HG03159 (cell line): Measurements from ENCODE around the gene SNX5.

Experiments
- ATAC-seq: cut with Tn5 transposase; IDR thresholded peaks from one replicate; pipeline ENCODE4 v1.9.1; 2021; ENCODE audit warnings: mild to moderate bottlenecking, moderate library complexity; ENCODE audit not compliant: unreplicated experiment

Gene SNX5

GRCh38 chr20:17968366-17969277 lies at the start of gene SNX5, which contains the start of gene MGME1:
Gene SNX5, minus strand, starts transcription at chr20:17968794. Its CDS starts 369 bp downstream, at chr20:17968425.
Gene MGME1, plus strand, starts transcription at chr20:17969018. Its CDS starts 842 bp downstream, at chr20:17969860.
- ATAC-seq, result peak; percentile 87

DNA sequence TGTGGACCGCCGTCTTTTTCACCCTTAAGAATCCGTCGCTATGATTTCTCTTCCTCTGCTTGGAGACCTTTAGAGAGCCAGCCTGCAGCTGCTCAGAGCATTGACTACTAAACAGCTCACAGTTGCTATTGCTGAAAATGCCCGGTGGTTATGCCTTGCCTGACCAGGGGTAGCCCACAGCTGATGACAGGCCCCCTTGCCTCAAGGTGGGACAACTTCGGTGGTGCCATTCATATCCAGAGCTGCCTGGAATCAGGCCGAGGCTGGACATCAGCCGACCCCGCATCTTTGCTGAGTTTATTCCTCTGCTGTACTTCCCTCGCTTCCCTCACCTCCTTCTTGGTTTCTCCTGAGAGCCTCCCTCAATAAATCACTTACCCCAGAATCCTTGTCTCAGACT lies 49.5 kb upstream of the SNX5 start:
- ATAC-seq, result no peak

DNA sequence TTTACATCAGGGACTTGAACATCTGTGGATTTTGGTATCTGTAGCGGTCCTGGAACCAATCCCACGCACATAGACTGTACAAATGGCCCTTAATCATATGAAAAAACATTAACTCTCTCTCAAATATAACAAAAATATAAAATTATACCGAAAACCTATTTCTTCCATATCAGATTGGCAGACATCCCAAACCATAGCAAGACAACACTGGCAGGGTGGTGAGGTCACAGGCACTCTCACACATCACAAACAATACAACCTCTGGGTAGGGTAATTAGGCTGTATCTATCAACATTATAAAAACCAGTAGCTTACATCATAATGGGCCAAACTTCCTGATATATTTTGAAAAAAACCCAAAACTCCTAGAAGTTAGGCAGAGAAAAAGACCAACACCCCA lies 48.2 kb upstream of the SNX5 start:
- ATAC-seq, result no peak

DNA sequence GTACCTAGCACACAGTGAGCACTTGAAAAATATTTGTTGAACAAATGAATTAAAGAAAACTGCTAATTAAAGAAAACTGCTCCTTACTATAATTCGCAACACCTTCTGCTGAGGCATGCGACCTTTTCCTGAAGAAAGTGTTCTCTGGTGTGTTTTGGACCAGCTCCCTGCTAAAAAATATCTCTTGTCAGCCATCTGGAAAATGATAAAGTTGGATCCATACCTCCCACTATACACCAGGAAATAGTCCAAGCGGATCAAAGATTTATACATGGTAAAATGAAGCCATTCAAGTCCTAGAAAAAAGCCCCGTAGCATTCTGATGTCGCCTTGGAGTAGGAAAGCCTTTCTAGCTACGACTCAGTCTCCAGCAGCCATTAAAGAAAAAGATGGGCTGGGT lies 45.8 kb upstream of the SNX5 start:
- no peak for ATAC-seq

DNA sequence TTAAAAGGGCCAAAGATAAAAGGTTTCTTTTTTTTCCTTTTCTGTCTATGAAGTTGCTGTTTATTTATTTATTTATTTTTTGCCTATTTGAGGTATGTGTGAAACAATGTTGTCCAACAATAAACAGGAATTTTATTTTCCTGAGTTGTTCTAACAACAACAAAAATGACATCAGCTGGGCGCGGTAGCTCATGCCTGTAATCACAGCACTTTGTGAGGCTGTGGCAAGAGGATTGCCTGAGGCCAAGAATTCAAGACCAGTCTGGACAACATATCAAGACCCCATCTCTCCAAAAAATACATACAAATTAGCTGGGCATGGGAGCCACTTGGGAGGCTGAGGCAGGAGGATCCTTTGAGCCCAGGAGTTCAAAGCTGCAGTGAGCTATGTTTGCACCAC lies 44.3 kb upstream of the SNX5 start:
- ATAC-seq, result no peak

GRCh38 chr20:18011951-18012645 lies 43.5 kb upstream of the SNX5 start:
- ATAC-seq, result no peak

- no peak for ATAC-seq
Measured at GRCh38 chr20:18011482-18011881, 42.9 kb upstream of the SNX5 start.

- no peak for ATAC-seq
Measured at GRCh38 chr20:18009116-18009515, 40.5 kb upstream of the SNX5 start.

GRCh38 chr20:18007534-18008292 lies 39.1 kb upstream of the SNX5 start:
- ATAC-seq, result no peak

DNA sequence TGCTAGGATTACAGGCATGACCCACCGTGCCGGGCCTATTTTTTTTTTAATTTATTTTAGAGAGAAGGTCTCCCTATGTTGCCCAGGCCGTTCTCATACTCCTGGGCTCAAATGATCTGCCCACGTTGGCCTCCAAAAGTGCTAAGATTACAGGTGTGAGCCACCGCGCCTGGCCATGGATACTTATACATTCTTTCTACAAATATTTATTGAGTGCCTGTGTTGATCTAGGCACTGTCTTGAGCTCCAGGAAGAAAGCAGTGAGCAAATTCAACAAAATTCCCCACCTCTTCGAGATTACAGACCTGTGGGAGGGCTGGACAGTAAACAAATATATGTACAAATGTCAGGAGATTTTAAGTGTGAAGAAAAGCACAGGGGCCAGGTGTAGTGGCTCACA lies 38.1 kb upstream of the SNX5 start:
- ATAC-seq, result no peak

DNA sequence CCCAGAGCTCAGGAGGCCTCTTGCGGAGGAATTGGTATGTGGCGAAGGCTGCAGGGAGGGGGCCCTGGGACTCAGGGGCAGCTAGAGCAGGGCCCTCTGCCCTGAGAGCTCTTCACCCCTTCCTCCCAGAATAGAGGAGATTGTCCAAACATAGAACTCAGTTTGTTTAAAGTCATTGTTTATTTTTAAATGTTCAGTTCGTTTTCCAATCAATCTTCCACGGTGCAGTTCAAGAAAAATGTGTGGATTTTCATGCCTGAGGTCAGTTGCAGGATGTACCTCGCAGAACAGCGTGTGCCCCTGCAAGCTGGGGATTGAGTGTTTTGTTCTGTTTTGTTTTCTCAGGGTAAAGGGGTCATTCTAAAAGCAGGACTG lies 37.4 kb upstream of the SNX5 start:
- no peak for ATAC-seq

DNA sequence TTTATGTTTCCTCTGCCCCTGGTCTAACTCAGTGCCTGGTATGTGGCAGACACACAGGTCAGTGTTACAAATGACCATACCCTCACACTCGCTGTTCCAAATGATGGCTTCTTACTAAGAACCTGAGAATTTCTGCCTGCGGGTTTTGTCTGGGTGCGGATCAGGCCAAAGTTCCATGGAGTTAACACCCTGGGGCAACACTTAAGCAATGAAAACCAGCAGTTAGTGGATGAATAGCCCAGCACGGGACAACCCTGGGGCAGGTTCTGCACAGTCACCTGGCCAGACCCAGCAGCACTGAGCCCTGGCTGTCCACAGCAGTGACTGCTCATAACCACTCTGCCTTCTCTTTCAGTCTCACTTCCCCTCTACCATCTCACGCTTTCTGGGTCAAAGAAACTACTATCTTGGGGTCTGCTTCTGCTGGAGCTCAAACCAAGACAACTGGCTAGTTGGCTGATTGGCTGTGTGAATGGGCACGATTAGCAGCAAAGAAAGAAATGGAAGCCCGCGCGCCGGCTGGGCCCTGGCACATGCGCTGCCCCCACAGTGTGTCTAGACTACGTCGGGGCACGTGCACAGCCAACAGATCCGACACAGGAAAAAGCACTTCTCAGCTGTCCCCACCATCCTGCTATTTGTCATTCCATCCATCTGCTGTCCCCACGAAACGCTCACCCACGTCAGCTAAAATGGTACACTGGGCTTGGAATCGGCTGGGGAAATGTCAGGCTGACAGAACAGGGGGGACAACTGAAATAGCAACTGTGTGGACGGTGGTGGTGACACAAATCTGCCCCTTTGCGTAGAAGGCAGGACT lies 36.8 kb upstream of the SNX5 start:
- ATAC-seq, result peak; percentile 94

- ATAC-seq, result no peak
Measured at GRCh38 chr20:18004384-18005031, 35.9 kb upstream of the SNX5 start.

- peak; percentile 43 for ATAC-seq
Measured at GRCh38 chr20:18003897-18004296, 35.3 kb upstream of the SNX5 start.

GRCh38 chr20:18001131-18001921 lies 32.7 kb upstream of the SNX5 start:
- ATAC-seq, result no peak

DNA sequence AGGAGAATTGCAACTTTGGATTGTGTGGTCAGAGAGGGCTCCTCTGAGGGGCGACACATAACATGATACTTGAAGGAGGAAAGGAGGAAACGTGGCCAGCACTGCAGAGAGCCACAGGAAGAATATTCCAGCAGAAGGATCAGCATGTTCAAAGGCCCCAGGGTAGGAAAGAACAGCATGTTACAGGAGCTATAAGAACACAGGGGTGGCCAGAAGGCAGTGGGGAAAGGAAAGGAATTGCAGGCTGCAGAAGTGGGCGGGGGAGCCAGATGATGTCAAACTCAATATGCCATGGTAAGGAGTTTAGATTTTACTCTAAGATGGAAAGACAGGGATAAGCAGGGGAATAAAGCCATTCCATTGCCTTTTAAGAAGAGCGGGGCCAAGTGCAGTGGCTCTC lies 31.0 kb upstream of the SNX5 start:
- no peak for ATAC-seq

- no peak for ATAC-seq
Measured at GRCh38 chr20:17998446-17998845, 29.9 kb upstream of the SNX5 start.

DNA sequence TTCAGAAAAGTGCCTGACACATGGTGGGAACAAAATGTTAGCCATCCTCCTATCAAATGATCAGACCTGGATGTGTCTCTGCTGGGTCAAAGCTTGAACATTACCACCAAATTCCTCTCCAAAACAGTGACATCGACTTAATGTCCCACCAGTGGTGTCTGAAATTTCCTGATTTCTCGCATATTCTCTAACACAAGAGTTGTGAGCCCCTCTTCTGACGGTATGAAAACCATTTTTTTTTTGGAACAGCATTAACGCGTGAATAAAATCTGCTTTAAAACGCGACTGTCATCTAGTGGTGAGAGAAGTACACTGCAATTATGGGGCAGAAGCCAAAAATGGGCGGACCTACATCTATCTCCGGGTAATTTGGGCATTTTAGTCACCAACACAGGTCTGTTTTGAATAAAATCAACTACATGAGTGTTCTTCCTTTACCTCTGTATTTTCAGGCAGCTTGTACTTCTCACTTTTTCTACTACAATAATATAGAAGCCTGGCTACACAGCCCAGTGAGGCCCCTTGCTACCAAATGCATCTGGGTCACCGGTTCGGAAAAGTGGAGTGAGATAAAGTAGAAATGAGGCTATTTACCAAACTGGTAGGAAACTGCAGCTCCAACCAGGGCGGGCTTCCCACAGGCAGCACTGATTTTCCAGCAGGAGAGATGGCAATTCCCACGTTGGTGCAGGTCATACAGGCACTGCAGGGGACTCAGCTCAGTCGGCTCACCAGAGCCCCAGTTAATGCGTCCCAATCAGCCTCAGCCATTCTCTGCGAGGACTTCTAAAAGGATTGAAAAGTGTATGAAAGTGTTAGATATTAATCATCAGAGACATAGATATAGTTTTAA lies 27.6 kb upstream of the SNX5 start:
- ATAC-seq, result peak; percentile 54
